ENCODE measurements around the gene RSPH6A. TPM values are rescaled to one million over a fixed set of nuclear protein-coding genes. Genes with fewer than 3 reads are reported as not detected.

Gene RSPH6A
- total and polyA plus RNA-seq, 2 of the 4 experiments (the other 2 are of a cell fraction): under 0.01 to 0.09 TPM

GRCh38 chr19:45764475-45764874 lies 50.6 kb downstream of the RSPH6A start:
- intact Hi-C loops (cut with micrococcal nuclease): no loop called here
- POLR2A ChIA-PET (ENCODE audit: unreplicated experiment): no interaction called here

More at GRCh38 chr19:45764475-45764874, 50.6 kb downstream of the RSPH6A start:
- H2AK9ac ChIP-seq (replicated peaks; ENCODE audit: low read depth, low read length, poor library complexity): peak overlapping the region; percentile 76
- peak overlapping the region; percentile 9 for H2AFZ ChIP-seq (replicated peaks; ENCODE audit: low read length, poor library complexity)
- H3K4ac ChIP-seq (ENCODE audit: low read depth, low read length): no peak overlapping the region
- DNase-seq (no peak), ATAC-seq (ENCODE audit: low read depth) (no peak)
- no peak overlapping the region for H2BK5ac ChIP-seq (ENCODE audit: low read depth, low read length, poor library complexity, severe bottlenecking)
- TF ChIP-seq NFE2L2 (IDR thresholded peaks at IDR 0.05; ENCODE audit: low read depth, low read length): no peak
- no peak for TF ChIP-seq BHLHE40 (IDR thresholded peaks at IDR 0.05; ENCODE audit: low read depth, low read length)
- no peak for TF ChIP-seq RCOR1 (IDR thresholded peaks at IDR 0.05; ENCODE audit: insufficient replicate concordance, low read length)
- TF ChIP-seq MXI1 (IDR thresholded peaks at IDR 0.05; ENCODE audit: borderline replicate concordance, low read depth, low read length): no peak
- no peak for TF ChIP-seq MAFK (IDR thresholded peaks at IDR 0.05; ENCODE audit: low read depth, low read length)
- TF ChIP-seq RAD21 (IDR thresholded peaks at IDR 0.05; ENCODE audit: low read length): no peak
- TF ChIP-seq CTCF (conservative IDR thresholded peaks at IDR 0.05; ENCODE audit: low read depth, low read length): no peak
- TF ChIP-seq USF2 (IDR thresholded peaks at IDR 0.05; ENCODE audit: low read depth, low read length): no peak
- TF ChIP-seq CEBPB (IDR thresholded peaks at IDR 0.05; ENCODE audit: low read depth, low read length): no peak
- no peaks in the 10 kb centered on the region for H3K9me1 ChIP-seq (ENCODE audit: insufficient read depth, low read length)
- no peak overlapping the region for H2BK20ac ChIP-seq (ENCODE audit: low read depth, low read length)
- no peak overlapping the region for H3K56ac ChIP-seq (ENCODE audit: extremely low read depth, insufficient read depth, low read length)
- H3K79me1 ChIP-seq (ENCODE audit: low read depth in 1 of 2, low read length in 2 of 2): peaks cover 0 to 20% of the 10 kb centered on the region in 2 experiments; a peak in 1 of 4 replicates
- no TSS peak for BruUV-seq (replicated peaks)
- no peak overlapping the region for H2BK120ac ChIP-seq (ENCODE audit: low read depth, low read length)
- H3K27ac ChIP-seq (ENCODE audit: insufficient read depth, low read length): no peak overlapping the region
- H3K4me2 ChIP-seq (ENCODE audit: low read depth, low read length): no peak overlapping the region
- H3K36me3 ChIP-seq (ENCODE audit: control insufficient read depth, insufficient read depth, low read length): no peaks in the 10 kb centered on the region
- no peak overlapping the region for H3K14ac ChIP-seq (replicated peaks; ENCODE audit: low read depth, low read length)
- H4K8ac ChIP-seq (ENCODE audit: low read depth in 2 of 2, low read length in 2 of 2): no peak overlapping the region
- dilution Hi-C loops (cut with HindIII; ENCODE audit: low sequenced_read_pairs, unreplicated experiment) (no loop called here), in situ Hi-C loops (cut with MboI; ENCODE audit: low sequenced_read_pairs) (no loop called here)
- no peak overlapping the region for H3K18ac ChIP-seq (ENCODE audit: low read depth, low read length)
- no peak overlapping the region for H3K23ac ChIP-seq (ENCODE audit: low read depth, low read length)
- no peak overlapping the region for H3K4me3 ChIP-seq (ENCODE audit: insufficient read depth, low read depth, low read length)
- peaks cover 22% of the 10 kb centered on the region for H3K4me1 ChIP-seq (ENCODE audit: control insufficient read depth, insufficient read depth, low read length)
- peaks cover under 1% of the 10 kb centered on the region; the same call in 1 of the 2 replicates for H3K27me3 ChIP-seq (ENCODE audit: control insufficient read depth, insufficient read depth, low read length)
- H2AK5ac ChIP-seq (ENCODE audit: low read depth, low read length): no peak overlapping the region
- H4K5ac ChIP-seq (ENCODE audit: low read depth, low read length): no peak overlapping the region
- no peaks in the 10 kb centered on the region; the same call in 1 of the 2 replicates for H4K20me1 ChIP-seq (ENCODE audit: insufficient read depth, low read length)
- no peak overlapping the region for H4K91ac ChIP-seq (ENCODE audit: insufficient read depth, low read depth, low read length)
- no peak overlapping the region; the same call in 2 of the 3 replicates for H2BK15ac ChIP-seq (ENCODE audit: low read depth, low read length)
- 63% methylated on average over 2 of the region's 6 CpGs; no CpG with 5 or more reads in 1 of the 2 experiments for WGBS, 2 experiments (ENCODE audit: extremely low coverage in 2 of 2, insufficient read length in 1 of 2)
- no peaks in the 10 kb centered on the region for H3K9me3 ChIP-seq (ENCODE audit: control insufficient read depth, insufficient read depth, low read length)
- no peak overlapping the region for H3K9ac ChIP-seq (ENCODE audit: low read depth, low read length)
- CTCF ChIA-PET: interaction anchor here (0.7 kb wide), 1 partner anchor 84 kb away, joined by 3 read pairs; no protein-coding TSS in a partner anchor

All from IMR-90 (cell line).